Activated CD8-positive, alpha-beta memory T cell treated with anti-CD3 and anti-CD28 coated beads for 4 hours (primary cell): ENCODE results near the gene GOSR1.
"Not testable (repeated sequence)": the region's sequence is repeated elsewhere in the genome, so short reads cannot be mapped to it uniquely, and the experiment has no call there.

Experiments
- DNase-seq, 2 donors: peaks; one replicate each; pipeline ENCODE4 v3.0.0-alpha.2; 2020; ENCODE audit warnings: low read depth in 2 of 2

GOSR1 gene

GRCh38 chr17:30545024-30545423, 67.8 kb downstream of the GOSR1 start:
- no peak for DNase-seq

GRCh38 chr17:30547778-30548573, 70.8 kb downstream of the GOSR1 start:
- no peak for DNase-seq

GRCh38 chr17:30549181-30549580, 72.0 kb downstream of the GOSR1 start:
- not testable (repeated sequence) for DNase-seq

- no peak for DNase-seq
These were observed 72.8 kb downstream of the GOSR1 start for GRCh38 chr17:30549864-30550511.

GRCh38 chr17:30550512-30551273, 73.5 kb downstream of the GOSR1 start:
- no peak for DNase-seq

GRCh38 chr17:30551274-30551995, 74.2 kb downstream of the GOSR1 start:
- not testable (repeated sequence) for DNase-seq

GRCh38 chr17:30551996-30552339, 74.8 kb downstream of the GOSR1 start:
- DNase-seq = no peak

GRCh38 chr17:30552994-30553566, 75.9 kb downstream of the GOSR1 start:
- DNase-seq = no peak

- DNase-seq = not testable (repeated sequence)
These were observed 76.7 kb downstream of the GOSR1 start for GRCh38 chr17:30553823-30554440.

- DNase-seq = no peak
These were observed 77.9 kb downstream of the GOSR1 start for GRCh38 chr17:30554839-30555751.

GRCh38 chr17:30555942-30556341, 78.7 kb downstream of the GOSR1 start:
- no peak for DNase-seq

GRCh38 chr17:30556374-30557332, 79.4 kb downstream of the GOSR1 start:
- no peak for DNase-seq

- DNase-seq = no peak
These were observed 80.9 kb downstream of the GOSR1 start for GRCh38 chr17:30557916-30558685.

GRCh38 chr17:30558686-30559545, 81.7 kb downstream of the GOSR1 start:
- DNase-seq = no peak

GRCh38 chr17:30559656-30560055, 82.4 kb downstream of the GOSR1 start:
- DNase-seq = no peak

- not testable (repeated sequence) for DNase-seq
These were observed 83.2 kb downstream of the GOSR1 start for GRCh38 chr17:30560117-30561026.
